ENCODE results near the gene NPIPB9.
"Not testable (repeated sequence)": the region's sequence is repeated elsewhere in the genome, so short reads cannot be mapped to it uniquely, and the experiment has no call there.

The NPIPB9 gene

DNA sequence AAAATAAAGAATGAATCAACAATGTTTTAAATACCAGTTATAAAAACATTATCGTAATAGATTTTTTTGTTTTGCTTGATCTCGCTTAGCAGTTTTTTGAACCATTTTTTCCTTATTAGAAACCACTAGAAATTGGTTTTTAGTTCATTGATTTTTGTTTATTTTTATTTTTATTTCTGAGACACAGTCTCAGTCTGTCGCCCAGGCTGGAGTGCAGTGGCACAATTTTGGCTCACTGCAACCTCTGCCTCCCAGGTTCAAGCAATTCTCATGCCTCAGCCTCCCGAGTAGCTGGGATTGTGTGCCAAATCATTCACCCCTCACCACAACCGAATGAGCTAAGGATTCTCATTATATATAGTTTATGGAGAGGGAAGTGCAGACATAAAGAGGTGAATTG lies at the start of gene NPIPB9:
Gene NPIPB9, plus strand, starts transcription at position 301 of the 400 bp plus-strand sequence.
- DNase-seq, result not testable (repeated sequence)

- DNase-seq, result not testable (repeated sequence)
Observed at GRCh38 chr16:28704246-28704645, 47.3 kb upstream of the NPIPB9 start.

DNA sequence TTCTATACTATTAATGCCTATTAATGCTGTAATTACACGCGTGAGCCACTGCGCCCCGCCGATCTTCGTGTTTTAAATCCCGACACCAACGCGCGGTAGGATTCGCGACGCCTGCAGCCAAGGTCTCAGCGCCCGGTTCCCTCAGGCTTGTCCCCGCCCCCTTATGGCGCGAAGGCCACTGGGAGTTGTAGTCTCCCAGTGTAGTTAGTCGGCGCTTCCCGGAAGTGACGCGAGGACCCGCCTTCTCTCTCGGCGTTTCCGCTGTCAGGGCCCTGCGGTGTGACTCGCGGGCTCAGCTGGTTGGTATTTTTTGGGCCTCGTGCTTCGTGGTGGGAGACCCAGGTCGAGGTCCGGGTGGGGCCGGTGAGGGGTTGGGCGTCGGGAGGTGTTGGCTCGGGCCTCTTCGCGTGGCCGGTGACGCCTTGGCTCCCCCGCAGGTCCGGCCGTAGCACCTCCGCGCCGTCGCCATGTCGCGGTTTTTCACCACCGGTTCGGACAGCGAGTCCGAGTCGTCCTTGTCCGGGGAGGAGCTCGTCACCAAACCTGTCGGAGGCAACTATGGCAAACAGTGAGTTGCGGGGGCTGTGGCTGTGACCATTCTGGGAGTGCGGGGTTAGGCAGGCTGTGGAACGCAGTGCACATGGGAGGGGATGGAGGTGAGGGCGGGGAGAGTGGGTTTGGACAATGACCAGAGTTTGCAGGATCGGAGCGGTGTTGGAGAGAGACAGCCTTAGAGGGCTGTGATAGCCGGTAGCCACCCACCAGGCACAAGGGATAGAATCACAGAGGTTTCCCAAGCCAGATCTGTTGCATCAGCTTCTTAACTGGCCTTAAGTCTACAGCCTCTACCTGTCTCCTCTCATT lies 40.1 kb upstream of the NPIPB9 start, which contains the start of gene EIF3C:
Gene EIF3C, plus strand, starts transcription at position 245 of the 864 bp plus-strand sequence. Its CDS starts 223 bp downstream, at position 468.
- not testable (repeated sequence) for DNase-seq

- DNase-seq, result not testable (repeated sequence)
Observed at GRCh38 chr16:28722852-28723650, 28.5 kb upstream of the NPIPB9 start.

GRCh38 chr16:28731253-28731652 lies 20.3 kb upstream of the NPIPB9 start:
- DNase-seq, result not testable (repeated sequence)

DNA sequence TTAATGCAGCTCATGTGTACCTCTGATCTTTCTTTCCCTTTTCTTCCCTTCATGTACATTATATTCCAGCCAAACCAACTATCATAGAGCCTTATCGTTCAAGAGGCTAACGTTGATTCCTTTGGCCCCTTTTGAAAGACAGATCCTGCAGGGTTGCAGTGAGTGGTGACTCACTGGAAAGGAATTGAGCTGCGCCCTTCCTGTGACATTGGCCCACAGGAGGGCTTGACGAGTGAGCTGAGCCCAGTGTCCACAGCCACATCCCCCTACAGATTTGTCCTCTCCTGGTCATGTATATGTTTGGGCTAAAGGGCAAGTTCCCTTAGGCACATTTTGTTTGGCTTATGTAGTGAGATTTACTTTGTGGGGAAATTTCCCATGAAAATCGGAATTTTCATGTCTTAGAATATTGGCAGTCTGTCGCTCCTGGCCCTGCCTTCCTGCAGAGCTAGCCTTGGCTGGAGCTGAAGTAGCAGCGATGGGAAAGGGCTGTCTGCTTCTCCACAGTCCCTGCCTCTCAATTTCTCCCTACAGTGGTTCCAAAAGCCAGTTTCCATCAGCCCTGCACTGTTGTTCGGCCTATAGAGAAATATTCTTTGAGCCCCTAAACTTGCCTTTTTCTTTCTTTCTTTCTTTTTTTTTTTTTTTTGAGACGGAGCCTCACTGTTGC lies 19.0 kb upstream of the NPIPB9 start:
- DNase-seq, result not testable (repeated sequence)

DNA sequence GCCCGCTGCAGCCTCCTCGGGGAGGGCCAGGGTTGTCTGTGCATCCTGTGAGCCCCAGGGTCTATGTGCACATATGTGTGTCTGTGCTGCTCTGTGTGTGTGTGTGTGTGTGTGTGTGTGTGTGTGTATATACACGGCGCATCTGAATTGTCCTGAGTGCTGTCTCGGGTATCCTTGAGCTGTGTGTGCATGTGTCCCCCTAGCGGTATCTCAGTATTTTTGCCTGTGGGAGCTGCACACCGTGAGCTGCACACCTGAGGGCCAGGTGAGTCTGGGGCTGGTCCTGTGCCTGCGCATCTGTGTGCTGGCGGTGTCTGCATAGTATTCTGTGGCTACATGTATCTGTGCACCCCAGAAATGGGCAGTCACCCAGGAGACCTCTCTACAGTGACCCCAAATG lies 11.8 kb upstream of the NPIPB9 start:
- DNase-seq, result not testable (repeated sequence)

DNA sequence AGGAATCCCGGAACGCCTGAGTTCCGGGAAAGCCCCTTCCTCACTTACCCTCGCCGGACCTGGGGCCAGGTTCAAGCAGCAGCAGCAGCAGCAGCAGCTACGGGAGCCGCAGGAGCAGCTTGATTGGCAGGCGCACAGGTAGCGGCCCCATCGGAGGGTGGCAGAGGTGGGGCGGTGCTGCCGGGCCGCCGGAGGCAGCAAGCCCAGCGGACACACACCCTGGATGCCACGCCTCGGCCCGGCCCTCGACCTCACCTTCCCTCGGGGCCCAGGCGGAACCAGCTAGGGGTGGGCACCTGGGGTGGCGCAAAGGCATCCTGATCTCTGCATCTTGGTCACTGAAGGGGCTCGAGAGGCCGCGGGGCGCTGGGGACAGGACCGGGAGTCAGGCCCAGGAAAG lies 11.0 kb upstream of the NPIPB9 start:
- DNase-seq, result not testable (repeated sequence)

DNA sequence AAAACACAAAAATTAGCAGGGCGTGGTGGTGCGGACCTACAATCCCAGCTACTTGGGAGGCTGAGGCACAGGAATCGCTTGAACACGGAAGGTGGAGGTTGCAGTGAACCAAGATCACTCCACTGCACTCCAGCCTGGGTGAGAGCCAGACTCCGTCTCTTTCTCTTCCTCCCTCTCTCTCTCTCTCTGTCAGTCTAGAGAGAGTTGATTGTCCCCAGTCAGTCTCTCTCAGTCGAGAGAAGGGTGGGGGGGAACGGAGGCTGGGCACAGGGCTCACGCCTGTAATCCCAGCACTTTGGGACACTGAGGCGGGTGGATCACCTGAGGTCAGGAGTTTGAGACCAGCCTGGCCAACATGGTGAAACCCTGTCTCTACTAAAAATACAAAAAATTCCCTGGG lies 10.3 kb upstream of the NPIPB9 start:
- DNase-seq, result not testable (repeated sequence)

DNA sequence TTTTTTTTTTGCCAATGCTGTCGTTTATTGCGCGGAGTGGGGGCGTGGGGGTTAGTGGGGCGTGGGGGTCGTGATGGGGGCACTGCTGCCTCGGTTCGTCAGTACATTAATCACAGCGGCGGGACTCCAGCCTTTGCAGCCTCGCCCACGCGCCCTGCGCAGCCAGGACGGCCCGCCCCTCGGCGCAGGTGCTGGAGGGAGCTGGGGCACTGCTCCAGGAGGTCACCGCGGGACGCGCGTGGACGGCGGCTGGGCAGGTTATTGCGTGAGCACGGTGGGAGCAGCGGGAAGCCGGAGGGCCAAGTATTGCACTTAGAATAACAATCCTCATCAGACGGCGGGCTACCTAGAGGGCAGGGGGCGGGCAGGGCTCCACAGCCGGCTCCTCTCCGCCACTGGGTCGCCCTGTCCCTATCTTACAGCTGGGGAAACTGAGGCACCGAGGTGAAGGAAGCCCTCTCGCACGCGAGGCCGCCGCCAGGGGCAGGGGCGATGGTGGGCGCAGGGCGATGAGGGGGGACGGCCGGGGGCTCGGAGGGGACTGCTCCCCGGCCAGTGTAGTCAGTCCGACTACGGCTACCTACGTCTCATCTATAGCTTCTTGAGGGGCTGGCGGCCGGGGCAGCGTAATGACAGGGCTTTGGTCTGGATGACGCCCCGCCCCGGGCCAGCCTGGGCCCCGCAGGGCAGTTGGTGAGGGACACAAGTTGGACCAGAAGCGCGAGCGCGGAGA lies 4.8 kb upstream of the NPIPB9 start:
- not testable (repeated sequence) for DNase-seq

DNA sequence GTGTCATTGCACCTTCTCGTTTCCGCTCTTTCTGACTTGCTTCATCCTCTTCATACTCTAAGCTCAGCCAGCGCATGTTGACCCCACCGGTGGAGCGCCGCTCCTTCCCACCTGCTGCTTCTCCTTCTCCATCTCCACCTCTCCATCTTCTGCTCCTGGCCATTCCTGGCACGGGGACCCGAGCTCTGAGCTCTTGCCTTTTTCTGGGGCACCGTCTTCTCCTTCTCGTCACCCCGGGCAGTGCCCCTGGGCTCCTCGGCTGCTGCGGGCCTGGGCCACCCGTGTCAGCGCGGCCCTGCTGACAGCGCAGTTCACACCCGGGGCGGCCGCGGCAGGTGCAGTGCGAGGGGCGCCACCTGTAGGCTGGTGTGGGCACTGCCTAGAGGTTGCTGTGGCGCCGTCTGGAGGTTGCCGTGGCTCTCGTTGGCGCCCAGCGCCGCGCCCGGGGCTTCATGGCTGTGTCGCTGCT lies 1.6 kb upstream of the NPIPB9 start:
- not testable (repeated sequence) for DNase-seq

GRCh38 chr16:28750469-28751067 lies 1.0 kb upstream of the NPIPB9 start:
- DNase-seq, result not testable (repeated sequence)

DNA sequence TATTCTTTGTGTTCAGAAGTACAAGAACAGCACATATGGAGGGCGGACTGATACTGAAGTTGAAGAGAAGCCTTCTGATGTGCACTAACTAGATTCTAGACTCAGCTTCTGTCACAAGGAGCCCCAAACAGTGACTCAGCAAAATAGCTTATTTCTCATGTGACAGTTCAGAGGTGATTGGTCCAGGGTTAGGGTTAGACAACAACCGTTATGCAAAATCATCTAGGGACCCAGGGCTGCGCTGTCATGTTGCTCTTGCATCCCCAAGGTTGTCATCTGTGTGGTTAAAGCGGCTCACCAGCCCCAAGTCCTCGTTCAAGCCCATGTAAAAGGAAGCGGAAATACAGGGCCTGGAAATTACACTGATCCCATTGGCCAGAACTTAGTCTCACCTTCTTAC lies 30.1 kb downstream of the NPIPB9 start:
- not testable (repeated sequence) for DNase-seq

- DNase-seq, result not testable (repeated sequence)
Observed at GRCh38 chr16:28782357-28782756, 30.8 kb downstream of the NPIPB9 start.

DNA sequence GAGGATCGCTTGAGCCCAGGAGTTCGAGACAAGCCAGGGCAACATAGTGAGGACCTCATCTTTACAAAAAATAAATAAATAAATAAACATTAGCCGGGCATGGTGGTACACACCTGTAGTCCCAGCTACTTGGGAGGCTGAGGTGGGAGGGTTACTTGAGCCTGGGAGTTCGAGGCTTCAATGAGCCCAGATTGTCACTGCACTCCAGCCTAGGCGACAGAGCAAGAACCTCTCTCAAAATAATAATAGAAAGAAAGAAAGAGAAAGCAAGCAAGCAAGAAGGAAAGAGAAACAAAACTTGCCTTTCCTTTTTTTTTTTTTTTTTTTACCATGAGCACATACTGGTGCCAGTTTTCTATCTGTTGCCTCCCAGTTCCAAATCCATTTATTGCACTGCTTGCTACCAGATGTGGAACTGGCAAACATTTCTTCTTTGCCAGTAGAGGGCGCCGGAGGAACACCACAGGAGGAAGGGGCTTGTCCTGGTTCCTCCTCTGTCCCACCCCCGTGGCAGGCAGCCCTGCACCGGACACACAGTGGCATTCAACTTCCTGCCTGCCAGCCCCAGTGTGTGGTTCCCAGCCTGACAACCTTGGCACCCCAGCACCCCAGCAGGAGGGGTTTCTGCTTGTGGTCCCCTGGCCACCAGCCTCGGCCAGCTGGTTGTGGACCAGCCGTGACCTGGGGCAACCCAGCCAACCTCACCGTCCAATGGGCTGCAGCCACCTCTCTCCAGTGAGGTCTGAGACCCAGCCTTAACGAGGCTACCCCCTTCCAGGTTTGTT lies 50.8 kb downstream of the NPIPB9 start:
- DNase-seq, result peak; percentile 14 to 54 (median 34)

GRCh38 chr16:28807445-28808120 lies 56.0 kb downstream of the NPIPB9 start:
- not testable (repeated sequence) for DNase-seq

- DNase-seq, result no peak
Observed at GRCh38 chr16:28820016-28820415, 68.4 kb downstream of the NPIPB9 start.

GRCh38 chr16:28820546-28820945 lies 69.0 kb downstream of the NPIPB9 start:
- DNase-seq, result not testable (repeated sequence)

- no peak for DNase-seq
Observed at GRCh38 chr16:28821874-28822519, 70.4 kb downstream of the NPIPB9 start.

Measured in activated naive CD4-positive, alpha-beta T cell (primary cell).